Measurements from ENCODE around the gene CBFB.

GRCh38 chr16:67013823-67014633 lies 14.9 kb upstream of the CBFB start:
- TF ChIP-seq, protein P1, sequence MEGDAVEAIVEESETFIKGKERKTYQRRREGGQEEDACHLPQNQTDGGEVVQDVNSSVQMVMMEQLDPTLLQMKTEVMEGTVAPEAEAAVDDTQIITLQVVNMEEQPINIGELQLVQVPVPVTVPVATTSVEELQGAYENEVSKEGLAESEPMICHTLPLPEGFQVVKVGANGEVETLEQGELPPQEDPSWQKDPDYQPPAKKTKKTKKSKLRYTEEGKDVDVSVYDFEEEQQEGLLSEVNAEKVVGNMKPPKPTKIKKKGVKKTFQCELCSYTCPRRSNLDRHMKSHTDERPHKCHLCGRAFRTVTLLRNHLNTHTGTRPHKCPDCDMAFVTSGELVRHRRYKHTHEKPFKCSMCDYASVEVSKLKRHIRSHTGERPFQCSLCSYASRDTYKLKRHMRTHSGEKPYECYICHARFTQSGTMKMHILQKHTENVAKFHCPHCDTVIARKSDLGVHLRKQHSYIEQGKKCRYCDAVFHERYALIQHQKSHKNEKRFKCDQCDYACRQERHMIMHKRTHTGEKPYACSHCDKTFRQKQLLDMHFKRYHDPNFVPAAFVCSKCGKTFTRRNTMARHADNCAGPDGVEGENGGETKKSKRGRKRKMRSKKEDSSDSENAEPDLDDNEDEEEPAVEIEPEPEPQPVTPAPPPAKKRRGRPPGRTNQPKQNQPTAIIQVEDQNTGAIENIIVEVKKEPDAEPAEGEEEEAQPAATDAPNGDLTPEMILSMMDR (IDR thresholded peaks at IDR 0.05): peak in 1 of 4 experiments; percentile 6
- TF ChIP-seq POLR2AphosphoS5 (IDR thresholded peaks at IDR 0.05): peak in 1 of 4 donors; percentile 19
